Cardiac fibroblast (primary cell): Measurements from ENCODE around the gene ZMYND8.

Experiments
- DNase-seq, 2 donors: peaks; one replicate each; pipeline versions ENCODE4 v3.0.0 to v3.0.0-alpha.2; 2010; ENCODE audit warnings: low read depth in 2 of 2
- H3K4me3 ChIP-seq, 2 donors: replicated peaks in 1 of 2; 1 replicate in 1 of 2; 2 replicates in 1 of 2; pipeline ENCODE4 v1.5.1; 2011; ENCODE audit warnings: low read depth in 2 of 2, low read length in 2 of 2, mild to moderate bottlenecking in 2 of 2, moderate library complexity in 1 of 2
- CTCF ChIP-seq: IDR thresholded peaks from one replicate; pipeline ENCODE4 v1.5.1; 2011; ENCODE audit warnings: low read depth, mild to moderate bottlenecking, low read length, inconsistent platforms

Gene ZMYND8

GRCh38 chr20:47287609-47288144 lies 68.8 kb downstream of the ZMYND8 start:
- TF ChIP-seq CTCF = no peak
- no peak for DNase-seq
- no peak overlapping the region for H3K4me3 ChIP-seq

GRCh38 chr20:47286681-47287080 lies 69.8 kb downstream of the ZMYND8 start:
- no peak for TF ChIP-seq CTCF
- DNase-seq = no peak
- no peak overlapping the region for H3K4me3 ChIP-seq

GRCh38 chr20:47285189-47285588 lies 71.3 kb downstream of the ZMYND8 start:
- no peak for TF ChIP-seq CTCF
- no peak for DNase-seq
- no peak overlapping the region for H3K4me3 ChIP-seq

GRCh38 chr20:47284373-47284772 lies 72.1 kb downstream of the ZMYND8 start:
- no peak for TF ChIP-seq CTCF
- DNase-seq = no peak
- H3K4me3 ChIP-seq = no peak overlapping the region

GRCh38 chr20:47283411-47283810 lies 73.1 kb downstream of the ZMYND8 start:
- no peak for TF ChIP-seq CTCF
- no peak overlapping the region for H3K4me3 ChIP-seq

GRCh38 chr20:47282864-47283263 lies 73.6 kb downstream of the ZMYND8 start:
- H3K4me3 ChIP-seq = no peak overlapping the region
- no peak for DNase-seq
- TF ChIP-seq CTCF = no peak

More at GRCh38 chr20:47283411-47283810, 73.1 kb downstream of the ZMYND8 start:
- no peak for DNase-seq

GRCh38 chr20:47281376-47281775 lies 75.1 kb downstream of the ZMYND8 start:
- no peak for TF ChIP-seq CTCF
- DNase-seq = no peak
- H3K4me3 ChIP-seq = no peak overlapping the region
